Endothelial cell of umbilical vein (primary cell): ENCODE data around the gene CSNK1G2.

Experiments used
- EZH2 ChIP-seq: IDR thresholded peaks from 2 replicates; pipeline ENCODE4 v1.6.1; 2012; ENCODE audit warnings: borderline replicate concordance, low read depth, mild to moderate bottlenecking, moderate library complexity, low read length, inconsistent platforms; ENCODE audit not compliant: severe bottlenecking
- FOS ChIP-seq: IDR thresholded peaks from 2 replicates; pipeline ENCODE4 v1.6.1; 2011; ENCODE audit warnings: mild to moderate bottlenecking, low read length, moderate library complexity, borderline replicate concordance; ENCODE audit not compliant: insufficient read depth
- GATA2 ChIP-seq: IDR thresholded peaks from 2 replicates; pipeline ENCODE4 v1.7.0; 2011; ENCODE audit warnings: low read depth, mild to moderate bottlenecking, moderate library complexity, mixed read lengths, low read length; ENCODE audit not compliant: insufficient read length, insufficient read depth
- JUN ChIP-seq: IDR thresholded peaks from 2 replicates; pipeline ENCODE4 v1.6.1; 2011; ENCODE audit warnings: borderline replicate concordance, low read depth; ENCODE audit not compliant: insufficient read length, insufficient read depth
- MYC ChIP-seq: IDR thresholded peaks from one replicate; pipeline ENCODE4 v1.6.1; 2011; ENCODE audit warnings: mild to moderate bottlenecking, low read depth, low read length
- POLR2A ChIP-seq: IDR thresholded peaks from 2 replicates; pipeline ENCODE4 v1.6.1; 2012; ENCODE audit warnings: low read depth, mild to moderate bottlenecking, control low read depth, low read length
- POLR2AphosphoS5 ChIP-seq: IDR thresholded peaks from 2 replicates; pipeline ENCODE4 v1.6.1; 2012; ENCODE audit warnings: low read depth, mild to moderate bottlenecking, control low read depth, low read length, moderate library complexity; ENCODE audit not compliant: insufficient read depth
- TF ChIP-seq, protein P1 (sequence below), 2 donors: IDR thresholded peaks; 1 replicate in 1 of 2; 2 replicates in 1 of 2; pipeline ENCODE4 v1.5.1; 2011; ENCODE audit warnings: low read length in 2 of 2, mild to moderate bottlenecking in 2 of 2, moderate library complexity in 2 of 2, control low read depth in 1 of 2, inconsistent platforms in 1 of 2, low read depth in 1 of 2; ENCODE audit not compliant: insufficient read depth in 1 of 2; ENCODE audit errors: extremely low read depth in 1 of 2
- TF ChIP-seq, protein P2 (sequence below): IDR thresholded peaks from 2 replicates; pipeline ENCODE4 v1.6.1; 2011; ENCODE audit not compliant: insufficient read depth, insufficient read length

DNA sequence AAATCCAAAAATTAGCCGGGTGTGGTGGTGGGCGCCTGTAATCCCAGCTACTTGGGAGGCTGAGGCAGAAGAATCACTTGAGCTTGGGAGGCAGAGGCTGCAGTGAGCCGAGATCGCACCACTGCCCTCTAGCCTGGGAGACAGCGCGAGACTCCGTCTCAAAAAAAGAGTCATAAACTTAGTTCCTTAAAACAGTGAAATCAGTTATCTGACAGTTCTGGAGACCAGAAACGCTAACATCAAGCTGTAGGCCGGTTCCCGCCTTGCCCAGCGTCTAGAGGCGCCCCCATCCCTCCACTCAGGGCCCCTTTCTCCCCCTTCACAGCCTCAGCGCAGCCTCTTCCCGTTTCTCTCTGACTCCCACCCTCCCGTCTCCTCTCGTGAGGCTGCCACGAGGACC lies 23.8 kb upstream of the CSNK1G2 start:
- TF ChIP-seq, protein P1, sequence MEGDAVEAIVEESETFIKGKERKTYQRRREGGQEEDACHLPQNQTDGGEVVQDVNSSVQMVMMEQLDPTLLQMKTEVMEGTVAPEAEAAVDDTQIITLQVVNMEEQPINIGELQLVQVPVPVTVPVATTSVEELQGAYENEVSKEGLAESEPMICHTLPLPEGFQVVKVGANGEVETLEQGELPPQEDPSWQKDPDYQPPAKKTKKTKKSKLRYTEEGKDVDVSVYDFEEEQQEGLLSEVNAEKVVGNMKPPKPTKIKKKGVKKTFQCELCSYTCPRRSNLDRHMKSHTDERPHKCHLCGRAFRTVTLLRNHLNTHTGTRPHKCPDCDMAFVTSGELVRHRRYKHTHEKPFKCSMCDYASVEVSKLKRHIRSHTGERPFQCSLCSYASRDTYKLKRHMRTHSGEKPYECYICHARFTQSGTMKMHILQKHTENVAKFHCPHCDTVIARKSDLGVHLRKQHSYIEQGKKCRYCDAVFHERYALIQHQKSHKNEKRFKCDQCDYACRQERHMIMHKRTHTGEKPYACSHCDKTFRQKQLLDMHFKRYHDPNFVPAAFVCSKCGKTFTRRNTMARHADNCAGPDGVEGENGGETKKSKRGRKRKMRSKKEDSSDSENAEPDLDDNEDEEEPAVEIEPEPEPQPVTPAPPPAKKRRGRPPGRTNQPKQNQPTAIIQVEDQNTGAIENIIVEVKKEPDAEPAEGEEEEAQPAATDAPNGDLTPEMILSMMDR (IDR thresholded peaks at IDR 0.05; ENCODE audit: extremely low read depth in 1 of 2, insufficient read depth in 1 of 2, low read depth in 1 of 2, low read length in 2 of 2) = no peak
- TF ChIP-seq POLR2AphosphoS5 = no peak
- TF ChIP-seq JUN = no peak
- TF ChIP-seq FOS = no peak
- no peak for TF ChIP-seq POLR2A
- TF ChIP-seq, protein P2, sequence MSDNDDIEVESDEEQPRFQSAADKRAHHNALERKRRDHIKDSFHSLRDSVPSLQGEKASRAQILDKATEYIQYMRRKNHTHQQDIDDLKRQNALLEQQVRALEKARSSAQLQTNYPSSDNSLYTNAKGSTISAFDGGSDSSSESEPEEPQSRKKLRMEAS = no peak
- no peak for TF ChIP-seq EZH2
- TF ChIP-seq MYC = no peak
- no peak for TF ChIP-seq GATA2
